ENCODE results near the gene RASA3. TPM values are rescaled to one million over a fixed set of nuclear protein-coding genes. Genes with fewer than 3 reads are reported as not detected.
"Not testable (repeated sequence)": the region's sequence is repeated elsewhere in the genome, so short reads cannot be mapped to it uniquely, and the experiment has no call there.

The RASA3 gene
- total RNA-seq, 2 donors from 2014 or later: 28.8 to 30.1 TPM

DNA sequence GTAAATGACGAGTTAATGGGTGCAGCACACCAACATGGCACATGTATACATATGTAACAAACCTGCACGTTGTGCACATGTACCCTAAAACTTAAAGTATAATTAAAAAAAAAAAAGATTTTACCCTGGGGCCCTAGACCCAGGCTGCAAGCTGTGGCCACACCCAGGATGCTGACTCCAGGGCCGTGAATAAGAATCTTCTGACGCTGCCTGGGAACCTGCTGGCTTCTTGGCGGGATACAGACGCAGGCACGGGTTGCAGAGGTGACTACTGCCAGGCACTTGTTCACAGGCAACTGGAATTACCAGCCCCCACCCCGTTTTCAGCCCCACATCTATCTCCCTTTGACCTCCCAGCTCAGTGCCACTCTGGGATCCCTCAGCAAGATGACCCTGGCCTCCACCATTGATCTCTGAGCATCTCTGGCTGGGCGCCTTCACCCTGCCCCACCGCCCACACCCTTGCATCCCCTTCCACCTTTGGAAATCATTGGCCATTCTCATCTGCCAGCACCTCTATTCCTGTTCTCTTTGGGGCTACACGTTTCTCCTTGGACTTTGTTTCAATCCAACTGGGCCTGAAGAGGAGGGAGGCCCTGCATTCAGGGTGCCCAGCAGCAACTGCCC, 25.6 kb upstream of the RASA3 start:
- no peak for DNase-seq (ENCODE audit: low spot score)
- intact Hi-C loops (cut with DNase I): no loop called here

DNA sequence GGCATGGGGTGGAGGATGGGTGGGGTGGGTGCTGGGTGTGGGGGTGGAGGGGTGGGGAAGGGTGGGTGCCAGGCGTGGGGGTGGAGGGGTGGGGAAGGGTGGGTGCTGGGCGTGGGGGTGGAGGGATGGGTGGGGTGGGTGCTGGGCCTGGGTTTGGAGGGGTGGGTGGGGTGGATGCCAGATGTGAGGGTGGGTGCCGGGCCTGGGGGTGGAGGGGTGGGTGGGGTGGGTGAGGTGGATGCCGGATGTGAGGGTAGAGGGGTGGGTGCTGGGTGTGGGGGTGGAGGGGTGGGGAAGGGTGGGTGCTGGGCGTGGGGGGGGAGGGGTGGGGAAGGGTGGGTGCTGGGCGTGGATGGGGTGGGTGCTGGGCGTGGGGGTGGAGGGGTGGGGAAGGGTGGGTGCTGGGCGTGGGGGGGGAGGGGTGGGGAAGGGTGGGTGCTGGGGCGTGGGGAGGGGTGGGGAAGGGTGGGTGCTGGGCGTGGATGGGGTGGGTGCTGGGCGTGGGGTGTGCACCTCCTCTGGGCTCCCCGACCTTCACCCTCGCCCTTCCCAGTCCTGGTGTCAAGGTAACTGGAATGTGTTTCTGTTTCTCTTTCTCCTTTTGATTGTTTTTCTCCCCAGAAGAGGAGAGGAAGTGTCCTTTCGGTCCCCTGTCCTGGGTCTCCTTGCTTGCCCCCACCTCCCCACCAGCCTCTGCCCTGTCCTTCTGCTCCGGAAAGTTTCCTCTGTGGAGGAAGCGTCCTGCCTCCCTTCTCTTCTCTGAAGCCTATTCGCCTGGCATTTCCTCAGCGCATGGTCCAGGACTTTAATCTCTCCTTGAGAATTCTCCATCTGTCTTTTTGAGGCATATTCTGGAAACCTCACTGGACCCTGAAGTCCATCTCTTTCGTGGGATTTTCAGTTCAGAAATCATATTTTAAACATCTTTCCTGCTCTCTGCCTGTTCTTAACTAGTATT, 23.8 kb upstream of the RASA3 start:
- intact Hi-C loops (cut with DNase I): no loop called here
- DNase-seq (ENCODE audit: low spot score): no peak

DNA sequence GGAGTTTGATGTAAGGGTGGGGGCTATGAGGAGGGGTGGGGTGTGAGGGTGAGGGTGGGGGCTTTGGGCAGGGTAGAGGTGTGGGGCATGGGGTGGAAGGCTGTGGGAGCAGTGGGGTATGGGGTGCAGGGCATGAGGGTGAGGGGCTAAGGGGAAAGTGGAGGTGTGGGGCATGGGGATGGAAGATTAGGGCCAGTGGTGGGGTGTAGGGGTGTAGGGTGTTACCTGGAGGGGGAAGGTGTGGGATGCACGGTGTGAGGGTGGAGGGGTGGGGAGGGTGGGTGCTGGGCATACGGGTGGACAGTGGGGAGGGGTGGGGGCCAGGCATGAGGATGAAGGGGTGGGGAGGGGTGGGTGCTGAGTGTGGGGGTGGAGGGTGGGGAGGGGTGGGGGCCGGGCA, 22.9 kb upstream of the RASA3 start:
- DNase-seq (ENCODE audit: low spot score): no peak
- intact Hi-C loops (cut with DNase I): no loop called here

DNA sequence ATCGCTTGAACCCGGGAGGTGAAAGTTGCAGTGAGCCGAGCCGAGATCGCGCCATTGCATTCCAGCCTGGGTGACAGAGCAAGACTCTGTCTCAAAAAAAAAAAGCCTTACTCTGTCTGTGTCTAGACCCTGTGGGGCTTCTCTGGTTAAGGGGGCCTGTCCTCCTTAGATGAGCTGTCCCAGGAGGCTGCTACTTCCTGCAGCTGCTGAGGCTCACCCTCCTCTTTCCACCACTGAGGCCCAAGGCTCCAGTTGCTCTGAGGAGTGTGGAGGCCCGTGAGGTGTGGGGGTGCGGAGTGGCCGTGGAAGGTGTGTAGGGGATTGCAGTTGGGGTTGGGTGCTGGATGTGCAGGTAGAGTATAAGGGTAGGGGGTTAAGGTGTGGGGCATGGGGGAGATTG, 22.1 kb upstream of the RASA3 start:
- intact Hi-C loops (cut with DNase I): no loop called here
- DNase-seq (ENCODE audit: low spot score): no peak

DNA sequence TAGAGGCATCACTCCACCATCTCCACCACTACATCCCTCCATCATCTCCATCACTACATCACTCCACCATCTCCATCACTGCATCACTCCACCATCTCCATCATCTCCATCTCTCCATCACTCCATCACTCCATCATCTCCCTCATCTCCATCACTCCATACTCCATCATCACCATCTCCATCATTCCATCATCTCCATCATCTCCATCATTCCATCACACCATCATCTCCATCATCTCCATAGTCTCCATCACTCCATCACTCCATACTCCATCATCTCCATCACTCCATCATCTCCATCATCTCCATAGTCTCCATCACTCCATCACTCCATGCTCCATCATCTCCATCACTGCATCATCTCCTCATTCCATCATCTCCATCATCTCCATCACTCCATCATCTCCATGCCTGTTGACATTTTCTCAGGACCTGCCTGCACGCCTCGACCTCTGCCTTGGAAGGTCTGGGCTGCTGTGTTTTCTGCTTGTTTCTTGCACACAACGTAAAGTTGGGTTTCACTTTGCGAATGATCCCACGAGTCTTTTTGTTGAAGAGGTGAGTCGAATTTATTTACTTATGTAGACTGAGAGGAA, 21.2 kb upstream of the RASA3 start:
- no peak for DNase-seq (ENCODE audit: low spot score)
- intact Hi-C loops (cut with DNase I): no loop called here

DNA sequence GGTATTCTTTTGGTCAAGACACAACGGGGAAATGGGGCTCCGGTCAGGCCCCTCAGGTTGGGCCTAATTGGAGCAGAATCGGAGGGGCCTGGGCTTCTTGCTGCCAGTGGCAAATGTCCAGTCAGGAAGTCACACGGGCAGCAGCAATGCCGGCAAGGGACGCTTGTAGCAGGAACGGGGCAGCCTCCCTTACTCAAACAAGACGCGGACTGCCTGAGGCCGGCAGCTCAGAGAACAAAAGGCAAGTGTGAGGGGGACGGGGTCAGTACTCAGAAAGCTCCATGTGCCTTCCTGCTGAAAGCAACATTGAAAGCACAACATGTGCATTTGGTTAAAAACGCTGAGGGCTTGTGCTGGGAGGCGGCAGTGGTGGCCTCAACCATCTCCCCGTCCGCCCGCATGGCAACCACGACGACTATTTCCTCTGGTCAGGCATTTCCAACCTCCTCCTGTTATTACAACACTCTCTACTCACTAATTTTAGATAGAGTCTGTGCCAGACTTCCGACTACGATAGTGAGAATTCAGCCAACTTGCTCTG, 20.5 kb upstream of the RASA3 start:
- intact Hi-C loops (cut with DNase I): no loop called here
- DNase-seq (ENCODE audit: low spot score): peak; percentile 80

DNA sequence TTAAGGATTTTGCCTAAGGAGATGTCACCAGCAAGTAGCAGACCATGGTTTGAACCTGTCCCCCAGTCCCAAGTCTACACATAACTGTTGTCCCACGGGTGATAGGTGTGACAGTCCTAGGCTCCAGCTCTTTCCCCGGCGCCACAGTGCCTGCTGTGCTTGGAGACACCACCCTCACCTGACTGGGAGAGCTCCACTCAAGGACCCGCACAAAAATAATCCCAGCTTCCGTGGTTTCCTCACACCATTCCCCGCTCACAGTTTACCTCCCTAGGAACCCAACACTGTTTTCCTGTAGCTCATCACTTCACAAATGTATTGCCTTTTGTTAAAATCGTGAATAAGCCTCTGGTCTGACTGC, 19.8 kb upstream of the RASA3 start:
- DNase-seq (ENCODE audit: low spot score): peak; percentile 58
- intact Hi-C loops (cut with DNase I): no loop called here

DNA sequence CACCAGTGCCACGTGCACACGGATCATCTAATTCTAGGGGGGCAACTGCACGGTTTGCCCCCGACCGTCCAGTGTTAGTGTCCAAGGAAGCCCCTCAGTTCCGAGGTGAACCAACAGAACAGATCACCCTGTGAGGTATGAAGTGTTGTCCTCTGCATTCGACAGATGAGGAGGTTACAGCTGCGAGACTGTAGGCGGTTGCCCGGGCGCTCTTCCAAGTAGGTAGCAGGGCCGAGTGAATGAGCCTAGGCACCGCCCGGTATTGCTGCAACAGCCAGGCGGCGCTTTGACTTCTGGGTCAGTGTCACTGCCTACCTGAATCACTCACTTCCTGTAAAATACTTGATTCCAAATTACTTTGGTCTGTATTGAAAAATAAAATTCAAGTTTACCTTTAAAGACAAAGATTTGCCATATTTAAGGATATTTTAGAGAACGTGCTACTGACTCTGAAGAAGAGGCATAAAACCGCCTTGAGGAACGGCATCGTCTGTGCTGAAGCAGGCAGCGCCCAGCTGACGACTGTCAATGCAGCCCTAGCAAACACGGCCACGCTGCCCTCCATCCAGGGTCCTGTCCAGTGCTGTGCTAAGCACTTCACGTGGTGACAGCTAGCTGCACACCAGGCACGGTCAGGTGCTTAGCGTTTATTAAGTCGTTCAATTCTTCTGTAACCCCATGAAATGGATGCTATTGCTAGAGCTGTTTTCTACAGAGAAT, 19.3 kb upstream of the RASA3 start:
- peak; percentile 78 for DNase-seq (ENCODE audit: low spot score)
- intact Hi-C loops (cut with DNase I): no loop called here

DNA sequence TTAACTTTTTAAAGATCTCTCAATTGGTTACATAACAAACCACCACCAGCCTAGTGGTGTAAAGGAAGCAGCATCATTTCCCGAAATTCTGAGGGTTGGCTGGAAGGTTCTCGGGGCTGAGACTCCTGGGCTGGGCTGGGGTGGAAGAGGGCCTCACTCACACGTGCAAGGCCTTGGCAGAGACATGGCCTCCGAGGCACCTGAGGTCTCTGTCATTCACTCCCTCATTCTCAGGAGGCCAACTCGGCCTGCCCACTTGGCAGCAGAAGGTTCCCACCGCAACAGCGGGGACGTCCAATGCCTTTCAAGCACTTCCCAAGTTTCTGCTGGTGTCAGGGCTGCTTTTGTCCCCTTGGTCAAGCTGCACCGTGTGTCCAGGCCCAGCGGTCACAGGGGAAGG, 18.6 kb upstream of the RASA3 start:
- intact Hi-C loops (cut with DNase I): no loop called here
- DNase-seq (ENCODE audit: low spot score): no peak

DNA sequence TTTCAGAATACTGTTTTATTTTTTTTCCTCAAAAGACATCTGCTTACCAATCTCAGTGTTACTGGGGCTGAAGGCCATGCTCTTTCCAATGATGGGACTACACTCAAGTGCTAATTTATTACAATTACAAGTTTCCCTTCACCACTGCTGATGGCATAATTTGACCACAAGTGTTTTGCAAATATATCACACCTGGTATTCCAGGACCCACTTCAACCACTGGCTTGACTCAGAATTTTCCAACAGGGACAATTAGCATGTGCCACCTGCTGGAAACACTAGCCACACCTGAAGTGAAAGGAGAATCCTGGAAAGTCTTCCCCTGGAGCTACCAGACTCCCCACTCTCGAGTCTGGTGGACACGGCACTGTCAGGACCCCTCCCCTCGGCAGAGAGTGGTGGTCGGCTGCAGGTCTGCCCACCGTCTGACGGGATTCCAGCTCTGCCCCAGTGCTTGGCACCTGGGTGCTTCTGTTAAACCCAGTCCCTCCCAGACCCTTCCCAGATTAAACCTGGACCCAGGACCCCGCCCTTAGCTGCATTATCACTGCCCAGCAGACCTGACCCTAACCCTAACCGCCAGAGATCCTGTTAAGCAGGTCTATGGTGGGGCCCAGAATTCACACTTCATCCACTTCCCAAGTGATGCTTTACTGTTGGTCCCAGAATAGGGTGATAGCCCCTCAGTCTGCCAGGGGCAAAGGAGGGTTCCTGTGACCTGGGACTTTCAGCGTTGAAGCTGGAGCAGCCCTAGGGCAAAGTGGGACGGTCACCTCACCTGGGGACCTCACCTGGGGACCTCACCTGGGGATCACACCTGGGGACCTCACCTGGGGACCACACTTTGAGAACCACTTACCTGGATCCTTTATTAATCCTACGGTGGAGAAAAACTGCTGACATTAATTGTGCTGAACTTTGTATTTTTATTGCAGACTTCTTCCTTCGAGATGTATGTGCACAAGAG, 17.6 kb upstream of the RASA3 start:
- intact Hi-C loops (cut with DNase I): no loop called here

DNA sequence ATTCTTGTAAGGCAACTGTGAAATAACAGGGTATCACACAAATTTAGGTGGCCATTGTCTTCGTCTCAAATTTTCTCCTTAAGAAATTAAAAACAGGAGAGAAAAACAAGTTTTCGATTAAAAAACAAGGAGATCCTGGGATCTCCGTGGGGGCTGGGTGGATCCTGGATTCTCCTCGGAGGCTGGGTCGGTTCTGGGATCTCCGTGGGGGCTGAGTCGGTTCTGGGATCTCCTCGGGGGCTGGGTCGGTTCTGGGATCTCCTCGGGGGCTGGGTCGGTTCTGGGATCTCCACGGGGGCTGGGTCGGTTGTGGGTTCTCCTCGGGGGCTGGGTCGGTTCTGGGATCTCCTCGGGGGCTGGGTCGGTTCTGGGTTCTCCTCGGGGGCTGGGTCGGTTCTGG, 16.5 kb upstream of the RASA3 start:
- DNase-seq (ENCODE audit: low spot score); intact Hi-C loops (cut with DNase I): not testable (repeated sequence)

More for the DNA sequence above, 17.6 kb upstream of the RASA3 start:
- no peak for DNase-seq (ENCODE audit: low spot score)

DNA sequence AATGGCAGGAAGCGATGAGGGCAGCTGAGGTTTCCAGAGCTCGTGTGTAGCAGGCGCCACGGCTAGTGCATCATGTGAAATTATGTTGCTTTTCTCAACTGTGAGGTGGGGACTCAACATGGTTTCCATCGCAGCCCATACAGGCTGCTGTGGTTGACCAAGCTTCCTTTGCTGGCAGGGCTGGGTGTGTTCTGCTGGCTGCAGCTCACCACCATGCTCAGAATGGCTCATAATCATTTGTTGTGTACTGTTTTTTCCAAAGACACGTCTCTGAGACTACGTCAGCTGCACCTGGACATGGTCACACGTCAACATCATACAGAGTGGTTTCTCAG, 16.1 kb upstream of the RASA3 start:
- DNase-seq (ENCODE audit: low spot score): peak; percentile 47
- intact Hi-C loops (cut with DNase I): no loop called here

DNA sequence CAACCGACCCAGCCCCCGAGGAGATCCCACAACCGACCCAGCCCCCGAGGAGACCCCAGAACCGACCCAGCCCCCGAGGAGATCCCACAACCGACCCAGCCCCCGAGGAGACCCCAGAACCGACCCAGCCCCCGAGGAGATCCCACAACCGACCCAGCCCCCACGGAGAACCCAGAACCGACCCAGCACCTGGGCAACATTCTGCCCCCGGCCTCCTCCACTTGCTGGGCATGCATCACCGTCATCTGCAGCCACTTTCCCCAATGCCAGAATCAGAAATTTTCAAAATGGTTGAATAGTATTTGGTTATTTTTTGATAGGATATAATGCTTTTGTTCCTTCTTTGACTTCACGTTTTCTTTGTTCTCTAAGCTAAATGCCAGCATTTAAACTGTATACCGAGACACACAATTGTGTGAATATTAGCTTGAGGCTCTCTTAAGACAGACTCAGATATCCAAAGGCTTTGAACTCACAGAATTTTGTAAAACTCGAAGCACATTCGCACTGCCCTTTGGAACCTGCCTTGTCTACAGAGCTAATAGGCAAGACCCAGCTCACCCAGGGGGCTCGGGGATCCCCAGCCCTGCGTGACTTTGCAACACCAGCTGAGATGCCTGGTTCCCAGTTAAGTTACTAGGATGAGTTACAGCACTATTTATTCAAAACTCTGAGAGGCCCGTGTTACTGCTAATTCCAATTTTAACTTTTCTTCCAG, 15.5 kb upstream of the RASA3 start:
- intact Hi-C loops (cut with DNase I): no loop called here
- DNase-seq (ENCODE audit: low spot score): peak; percentile 52

DNA sequence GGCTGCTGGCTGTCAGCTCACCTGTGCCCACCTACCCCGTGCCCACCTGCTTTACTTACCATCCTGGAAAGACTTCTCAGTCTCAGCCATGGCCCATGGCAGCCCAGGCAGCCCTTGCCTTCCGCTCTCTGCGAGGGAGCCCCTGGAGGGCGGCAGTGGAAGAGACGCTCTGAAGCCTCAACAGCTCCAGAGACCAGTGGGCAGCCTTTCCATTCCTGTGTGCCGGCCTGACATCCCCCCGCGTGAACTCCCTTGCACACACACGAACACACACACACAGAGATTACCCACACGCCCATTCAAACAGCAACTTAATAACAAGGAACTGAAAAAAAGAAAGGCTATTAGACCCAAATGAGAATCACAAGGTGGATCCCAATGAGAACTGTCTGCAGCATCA, 14.2 kb upstream of the RASA3 start:
- intact Hi-C loops (cut with DNase I): no loop called here
- DNase-seq (ENCODE audit: low spot score): peak; percentile 57

DNA sequence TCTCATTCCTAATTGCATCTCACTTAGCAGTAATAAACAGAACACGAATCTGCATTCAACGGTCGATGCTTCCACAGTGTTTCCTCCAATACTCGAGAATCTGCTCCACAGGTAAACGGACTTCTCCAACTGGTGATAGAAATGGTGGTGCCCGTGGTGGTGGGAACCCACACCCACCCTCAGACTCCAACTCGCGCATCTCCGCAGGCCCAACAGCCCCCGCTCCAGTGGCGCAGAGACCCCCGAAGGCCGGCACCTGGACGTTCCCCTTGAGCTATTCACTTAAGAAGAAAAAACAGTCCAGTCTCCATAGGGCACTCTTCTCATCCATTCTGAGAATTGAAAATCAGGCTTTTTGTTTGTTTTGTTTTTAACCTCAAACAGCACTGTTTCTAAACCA, 13.8 kb upstream of the RASA3 start:
- peak; percentile 58 for DNase-seq (ENCODE audit: low spot score)

DNA sequence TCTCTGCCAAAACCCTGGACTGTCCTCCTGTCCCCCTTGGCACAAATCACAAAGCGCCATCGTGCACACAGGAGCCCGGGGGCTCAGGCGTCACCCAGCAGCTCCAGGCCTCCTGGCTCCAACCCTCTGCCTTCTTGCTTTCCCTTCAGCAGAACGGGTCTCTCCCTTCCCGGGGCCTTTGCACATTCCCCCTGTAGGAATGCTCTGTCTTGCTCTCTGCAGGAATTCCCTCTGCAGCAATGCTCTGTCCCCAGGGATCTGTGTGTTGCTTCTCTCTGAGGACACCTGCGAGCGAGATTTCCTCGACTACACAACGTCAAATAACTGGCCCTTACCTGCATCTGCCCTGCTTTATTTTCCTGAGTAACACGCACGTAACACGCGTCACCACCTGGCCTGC, 13.3 kb upstream of the RASA3 start:
- intact Hi-C loops (cut with DNase I): no loop called here
- DNase-seq (ENCODE audit: low spot score): no peak

More for the DNA sequence above, 13.8 kb upstream of the RASA3 start:
- intact Hi-C loops (cut with DNase I): no loop called here

DNA sequence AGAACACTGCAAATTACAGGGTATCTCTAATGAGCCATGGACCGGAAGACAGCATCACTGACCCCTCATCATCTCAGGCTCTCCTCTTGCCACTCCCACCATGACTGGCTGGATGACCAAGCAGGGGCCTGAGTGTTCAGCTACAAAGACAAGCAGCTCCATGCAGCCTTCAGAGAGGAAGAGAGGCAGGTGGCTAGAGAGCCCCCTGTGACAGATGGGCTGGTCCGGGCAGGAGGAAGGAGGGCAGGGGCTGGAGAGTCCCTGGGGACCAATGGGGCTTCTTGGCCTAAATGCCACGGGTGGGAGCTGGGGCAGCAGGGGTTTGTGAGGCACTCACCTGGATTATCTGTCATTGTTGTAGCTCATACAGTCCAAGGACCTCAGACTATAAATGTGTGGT, 12.8 kb upstream of the RASA3 start:
- peak; percentile 68 for DNase-seq (ENCODE audit: low spot score)
- intact Hi-C loops (cut with DNase I): no loop called here

All from posterior vena cava (tissue), 2 donors.